Parathyroid adenoma (tissue), 2 donors: Measurements from ENCODE around the gene SMCHD1.
"Not testable (repeated sequence)": the region's sequence is repeated elsewhere in the genome, so short reads cannot be mapped to it uniquely, and the experiment has no call there.

Experiments used
- H2AFZ ChIP-seq: fragments of 300-600 bp; sonication (generic); one replicate; pipeline ENCODE4 v1.7.0; 2017; ENCODE audit warnings: antibody characterized with exemption, mild to moderate bottlenecking
- H3K27ac ChIP-seq: fragments of 300-600 bp; sonication (generic); one replicate; pipeline ENCODE4 v1.7.0; 2017
- H3K27me3 ChIP-seq: fragments of 300-600 bp; sonication (generic); one replicate; pipeline ENCODE4 v1.7.0; 2017; ENCODE audit warnings: low read length; ENCODE audit not compliant: control insufficient read depth, insufficient read depth
- H3K36me3 ChIP-seq: fragments of 300-600 bp; sonication (generic); one replicate; pipeline ENCODE4 v1.7.0; 2017; ENCODE audit warnings: low read length; ENCODE audit not compliant: control insufficient read depth, insufficient read depth
- H3K4me1 ChIP-seq: fragments of 300-600 bp; sonication (generic); one replicate; pipeline ENCODE4 v1.7.0; 2017; ENCODE audit warnings: control low read depth
- H3K4me2 ChIP-seq: fragments of 300-600 bp; sonication (generic); one replicate; pipeline ENCODE4 v1.7.0; 2017; ENCODE audit warnings: low read length
- H3K4me3 ChIP-seq: fragments of 300-600 bp; sonication (generic); one replicate; pipeline ENCODE4 v1.7.0; 2017; ENCODE audit warnings: low read depth, low read length
- H3K79me2 ChIP-seq: fragments of 300-600 bp; sonication (generic); one replicate; pipeline ENCODE4 v1.7.0; 2017; ENCODE audit warnings: control low read depth
- H3K9ac ChIP-seq: fragments of 300-600 bp; sonication (generic); one replicate; pipeline ENCODE4 v1.7.0; 2017; ENCODE audit warnings: mild to moderate bottlenecking
- H3K9me3 ChIP-seq: fragments of 300-600 bp; sonication (generic); one replicate; pipeline ENCODE4 v1.7.0; 2017; ENCODE audit warnings: low read length; ENCODE audit not compliant: control insufficient read depth
- TF ChIP-seq, protein P1 (sequence below): fragments of 300-600 bp; sonication (generic); IDR thresholded peaks from one replicate; pipeline ENCODE4 v1.7.0; 2017; ENCODE audit warnings: antibody characterized with exemption, mild to moderate bottlenecking
- donor health status: primary hyperparathyroidism.

SMCHD1 gene

DNA sequence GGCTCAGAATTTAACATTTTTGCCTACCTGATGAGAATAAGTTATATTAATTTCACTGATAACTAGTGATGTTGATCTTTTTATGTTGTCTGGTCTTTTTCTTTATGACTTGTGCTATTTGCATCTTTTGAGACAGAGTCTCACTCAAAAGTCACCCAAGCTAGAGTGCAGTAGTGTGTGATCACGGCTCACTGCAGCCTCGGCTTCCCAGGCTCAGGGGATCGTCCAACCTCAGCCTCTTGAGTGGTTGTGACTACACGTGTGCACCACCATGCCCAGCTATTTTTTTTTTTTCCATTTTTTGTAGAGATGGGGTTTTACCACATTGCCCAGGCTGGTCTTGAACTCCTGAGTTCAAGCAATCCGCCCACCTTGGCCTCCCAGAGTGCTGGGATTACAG, 7.5 kb downstream of the SMCHD1 start:
- H2AFZ ChIP-seq, result no peak overlapping the region
- peaks cover 5% of the 10 kb centered on the region for H3K4me1 ChIP-seq
- H3K4me3 ChIP-seq, result no peak overlapping the region
- peaks cover 56% of the 10 kb centered on the region for H3K79me2 ChIP-seq
- H3K4me2 ChIP-seq, result no peak overlapping the region
- no peaks in the 10 kb centered on the region for H3K9me3 ChIP-seq
- H3K27ac ChIP-seq, result no peak overlapping the region
- no peaks in the 10 kb centered on the region for H3K27me3 ChIP-seq
- no peaks in the 10 kb centered on the region for H3K36me3 ChIP-seq
- TF ChIP-seq, protein P1, sequence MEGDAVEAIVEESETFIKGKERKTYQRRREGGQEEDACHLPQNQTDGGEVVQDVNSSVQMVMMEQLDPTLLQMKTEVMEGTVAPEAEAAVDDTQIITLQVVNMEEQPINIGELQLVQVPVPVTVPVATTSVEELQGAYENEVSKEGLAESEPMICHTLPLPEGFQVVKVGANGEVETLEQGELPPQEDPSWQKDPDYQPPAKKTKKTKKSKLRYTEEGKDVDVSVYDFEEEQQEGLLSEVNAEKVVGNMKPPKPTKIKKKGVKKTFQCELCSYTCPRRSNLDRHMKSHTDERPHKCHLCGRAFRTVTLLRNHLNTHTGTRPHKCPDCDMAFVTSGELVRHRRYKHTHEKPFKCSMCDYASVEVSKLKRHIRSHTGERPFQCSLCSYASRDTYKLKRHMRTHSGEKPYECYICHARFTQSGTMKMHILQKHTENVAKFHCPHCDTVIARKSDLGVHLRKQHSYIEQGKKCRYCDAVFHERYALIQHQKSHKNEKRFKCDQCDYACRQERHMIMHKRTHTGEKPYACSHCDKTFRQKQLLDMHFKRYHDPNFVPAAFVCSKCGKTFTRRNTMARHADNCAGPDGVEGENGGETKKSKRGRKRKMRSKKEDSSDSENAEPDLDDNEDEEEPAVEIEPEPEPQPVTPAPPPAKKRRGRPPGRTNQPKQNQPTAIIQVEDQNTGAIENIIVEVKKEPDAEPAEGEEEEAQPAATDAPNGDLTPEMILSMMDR, result no peak
- H3K9ac ChIP-seq, result no peak overlapping the region

- no peaks in the 10 kb centered on the region for H3K27me3 ChIP-seq
- peaks cover 34% of the 10 kb centered on the region for H3K79me2 ChIP-seq
- H3K4me1 ChIP-seq, result no peaks in the 10 kb centered on the region
- no peak overlapping the region for H3K4me3 ChIP-seq
- TF ChIP-seq, protein P1, result no peak
- H2AFZ ChIP-seq, result no peak overlapping the region
- H3K4me2 ChIP-seq, result no peak overlapping the region
- H3K9me3 ChIP-seq, result no peaks in the 10 kb centered on the region
- no peaks in the 10 kb centered on the region for H3K36me3 ChIP-seq
- H3K9ac ChIP-seq, result no peak overlapping the region
- no peak overlapping the region for H3K27ac ChIP-seq
These were observed 16.9 kb downstream of the SMCHD1 start for GRCh38 chr18:2672410-2672809.

DNA sequence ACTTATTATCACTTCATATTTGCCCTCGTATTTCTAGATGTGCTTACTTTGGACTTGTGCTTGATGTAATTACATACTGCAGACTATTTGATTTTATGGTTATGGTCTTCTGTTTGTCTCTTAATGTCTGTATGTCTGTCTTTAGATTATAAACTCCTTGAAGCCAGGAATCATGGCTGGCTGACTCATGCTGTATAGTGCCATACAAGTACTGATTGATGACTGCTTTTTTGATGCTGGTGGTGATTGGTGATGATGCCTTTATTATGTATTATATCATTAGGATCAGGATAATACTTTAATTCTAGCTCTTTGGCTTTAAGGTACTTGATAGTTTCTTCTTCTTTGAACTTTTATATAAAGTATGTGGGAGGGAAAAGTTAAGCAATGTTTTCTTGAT, 17.3 kb downstream of the SMCHD1 start:
- Histone ChIP-seq H3K79me2 (peaks cover 35% of the 10 kb centered on the region), H3K27ac (no peak overlapping the region), H2AFZ (no peak overlapping the region), H3K4me2 (no peak overlapping the region), H3K36me3 (no peaks in the 10 kb centered on the region), H3K27me3 (no peaks in the 10 kb centered on the region), H3K9ac (no peak overlapping the region), H3K4me1 (no peaks in the 10 kb centered on the region), H3K4me3 (no peak overlapping the region), H3K9me3 (no peaks in the 10 kb centered on the region)
- TF ChIP-seq, protein P1, result no peak

GRCh38 chr18:2678933-2679332, 23.4 kb downstream of the SMCHD1 start:
- not testable (repeated sequence) for H3K36me3 ChIP-seq
- peaks cover 15% of the 10 kb centered on the region for H3K79me2 ChIP-seq

DNA sequence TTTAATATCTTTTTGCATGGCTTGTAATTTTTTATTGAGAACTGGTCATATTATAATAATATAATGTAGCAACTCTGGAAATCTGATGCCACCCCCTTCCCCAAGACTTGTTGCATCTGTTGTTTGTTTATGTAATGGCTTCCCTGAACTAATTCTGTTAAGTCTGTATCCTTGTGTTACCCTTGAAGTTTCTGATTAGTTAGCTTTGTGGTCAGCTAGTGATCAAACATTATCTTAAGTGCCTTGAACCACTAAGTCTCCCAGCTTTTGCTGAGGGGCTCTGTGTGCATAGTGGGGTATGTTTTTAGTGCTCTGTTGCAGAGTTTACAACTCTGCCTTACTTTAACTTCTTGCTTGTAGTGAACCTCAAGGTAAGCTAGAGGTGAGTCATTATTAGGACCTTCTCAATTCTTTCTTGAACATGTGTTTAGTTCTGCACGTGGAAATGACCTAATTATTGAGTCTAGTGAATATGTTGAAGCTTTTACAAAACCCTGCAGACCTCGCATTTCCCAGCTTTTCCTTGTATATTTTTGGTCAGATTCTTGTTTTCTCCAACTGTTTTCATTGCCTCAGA, 24.8 kb downstream of the SMCHD1 start:
- no peaks in the 10 kb centered on the region for H3K27me3 ChIP-seq
- no peaks in the 10 kb centered on the region for H3K36me3 ChIP-seq
- H3K79me2 ChIP-seq, result peaks cover 14% of the 10 kb centered on the region
- no peaks in the 10 kb centered on the region for H3K4me1 ChIP-seq
- no peaks in the 10 kb centered on the region for H3K9me3 ChIP-seq
- no peak overlapping the region for H2AFZ ChIP-seq
- no peak overlapping the region for H3K27ac ChIP-seq
- no peak overlapping the region for H3K9ac ChIP-seq
- no peak overlapping the region for H3K4me3 ChIP-seq
- TF ChIP-seq, protein P1, result no peak
- no peak overlapping the region for H3K4me2 ChIP-seq

More at GRCh38 chr18:2678933-2679332, 23.4 kb downstream of the SMCHD1 start:
- not testable (repeated sequence) for H3K9me3 ChIP-seq, H3K9ac ChIP-seq, H3K27ac ChIP-seq, H2AFZ ChIP-seq, H3K27me3 ChIP-seq, H3K4me1 ChIP-seq, H3K4me3 ChIP-seq, H3K4me2 ChIP-seq
